ENCODE measurements around the gene PIGQ. TPM values are rescaled to one million over a fixed set of nuclear protein-coding genes. Genes with fewer than 3 reads are reported as not detected.

Gene PIGQ
- total and polyA plus RNA-seq, 2 of the 13 experiments (the other 11 are each of a cell fraction or from before 2014, with no cell fraction given): 7.7 to 19.7 TPM

GRCh38 chr16:588889-589657 is 19.3 kb downstream of the PIGQ start (continued):
- TF ChIP-seq ZFY (CRISPR knock-in tag; IDR thresholded peaks at IDR 0.05): peak; percentile 84
- TF ChIP-seq STAG1 (CRISPR knock-in tag; IDR thresholded peaks at IDR 0.05): 0 out of 2 replicates have a peak, but pooled peaks have one; percentile 11
- TF ChIP-seq ZNF557 (CRISPR knock-in tag; IDR thresholded peaks at IDR 0.05): 0 out of 2 replicates have a peak, but pooled peaks have one; percentile 53
- TF ChIP-seq ZMYM4 (CRISPR knock-in tag; IDR thresholded peaks at IDR 0.05): no peak
- TF ChIP-seq MNT (IDR thresholded peaks at IDR 0.05): 0 out of 2 replicates have a peak, but pooled peaks have one; percentile 21
- no peak for TF ChIP-seq DBP (CRISPR knock-in tag; IDR thresholded peaks at IDR 0.05; ENCODE audit: not compliant biosample characterization)
- TF ChIP-seq ZNF329 (CRISPR knock-in tag; IDR thresholded peaks at IDR 0.05; ENCODE audit: low read depth): 0 out of 2 replicates have a peak, but pooled peaks have one; percentile 58
- peak; percentile 17 for TF ChIP-seq SRSF1 (optimal IDR thresholded peaks at IDR 0.05; ENCODE audit: low read depth, low read length)
- no peak for TF ChIP-seq FOXP1 (IDR thresholded peaks at IDR 0.05)
- no peak for TF ChIP-seq FOXP1 (CRISPR knock-in tag; IDR thresholded peaks at IDR 0.05)
- 0 out of 2 replicates have a peak, but pooled peaks have one; percentile 17 for TF ChIP-seq HOMEZ (CRISPR knock-in tag; IDR thresholded peaks at IDR 0.05; ENCODE audit: low read depth)
- no peak for TF ChIP-seq ZBED4 (CRISPR knock-in tag; IDR thresholded peaks at IDR 0.05; ENCODE audit: borderline replicate concordance)
- peak; percentile 66; the same call in 1 of the 2 replicates for TF ChIP-seq ETV6 (CRISPR knock-in tag; conservative IDR thresholded peaks at IDR 0.05)
- TF ChIP-seq CAMTA2 (CRISPR knock-in tag; IDR thresholded peaks at IDR 0.05; ENCODE audit: borderline replicate concordance): peak; percentile 98
- TF ChIP-seq IRF2 (CRISPR knock-in tag; IDR thresholded peaks at IDR 0.05): 0 out of 2 replicates have a peak, but pooled peaks have one; percentile 12
- TF ChIP-seq KDM5B (CRISPR knock-in tag; IDR thresholded peaks at IDR 0.05; ENCODE audit: borderline replicate concordance): peak; percentile 75
- 0 out of 2 replicates have a peak, but pooled peaks have one; percentile 22 for TF ChIP-seq SP5 (CRISPR knock-in tag; IDR thresholded peaks at IDR 0.05; ENCODE audit: borderline replicate concordance, low read depth)
- TF ChIP-seq ZBTB25 (CRISPR knock-in tag; IDR thresholded peaks at IDR 0.05): peak; percentile 19
- peak; percentile 77 for TF ChIP-seq ATF1 (CRISPR knock-in tag; IDR thresholded peaks at IDR 0.05)

Measured in HepG2 (cell line).